ACC112 (cell line): ENCODE results near the gene CDH5.
"Not testable (repeated sequence)": the region's sequence is repeated elsewhere in the genome, so short reads cannot be mapped to it uniquely, and the experiment has no call there.

ENCODE experiments used
- H2AFZ ChIP-seq: fragments of 200-600 bp; sonication (generic); one replicate; pipeline ENCODE4 v1.6.0; 2017; ENCODE audit warnings: antibody characterized with exemption, low read length; ENCODE audit not compliant: unreplicated experiment
- H3K27ac ChIP-seq: fragments of 200-600 bp; sonication (generic); 2 replicates; pipeline ENCODE4 v1.5.1; 2014; ENCODE audit warnings: low read depth, mild to moderate bottlenecking, antibody characterized with exemption, low read length, moderate library complexity
- H3K27me3 ChIP-seq: fragments of 200-600 bp; sonication (generic); 2 replicates; pipeline ENCODE4 v1.6.1; 2014; ENCODE audit warnings: mild to moderate bottlenecking, antibody characterized with exemption, low read length, moderate library complexity, mixed read lengths; ENCODE audit not compliant: insufficient read depth
- H3K36me3 ChIP-seq: fragments of 200-600 bp; sonication (generic); 2 replicates; pipeline ENCODE4 v1.6.1; 2016; ENCODE audit warnings: mild to moderate bottlenecking, antibody characterized with exemption, low read length, moderate library complexity, mixed read lengths; ENCODE audit not compliant: insufficient read depth
- H3K4me1 ChIP-seq: fragments of 200-600 bp; sonication (generic); one replicate; pipeline ENCODE4 v1.6.1; 2016; ENCODE audit warnings: low read length, mixed read lengths; ENCODE audit not compliant: insufficient read depth, unreplicated experiment, control insufficient read depth
- H3K4me3 ChIP-seq: fragments of 200-600 bp; sonication (generic); 2 replicates; pipeline ENCODE4 v1.5.1; 2014; ENCODE audit warnings: mild to moderate bottlenecking, low read depth, low read length
- H3K79me2 ChIP-seq: fragments of 200-600 bp; sonication (generic); one replicate; pipeline ENCODE4 v1.6.0; 2016; ENCODE audit warnings: low read length; ENCODE audit not compliant: control insufficient read depth, unreplicated experiment, insufficient read depth

The CDH5 gene

DNA sequence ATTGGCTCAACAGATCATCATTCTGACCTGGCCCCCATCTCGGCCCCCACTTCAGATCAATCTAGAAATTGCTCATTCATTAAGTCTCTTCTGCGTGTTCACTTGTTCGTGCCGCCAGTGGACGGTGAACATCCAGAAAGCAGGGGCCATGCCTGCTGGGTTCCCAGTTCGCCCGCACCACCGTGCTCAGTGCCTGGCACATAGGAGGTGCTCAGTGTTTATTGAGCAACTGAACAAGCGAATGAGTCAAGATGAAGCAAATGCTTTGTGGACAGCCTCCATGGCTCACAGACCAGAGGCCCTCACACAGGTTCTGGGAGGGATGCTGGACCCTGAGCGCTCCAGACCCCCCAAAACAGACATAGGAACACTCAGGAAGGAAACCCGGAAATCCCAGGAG is 74.5 kb downstream of the CDH5 start:
- Histone ChIP-seq H3K4me1 (peaks cover 8% of the 10 kb centered on the region), H3K4me3 (no peak overlapping the region), H3K27ac (no peak overlapping the region), H3K27me3 (peaks cover 19% of the 10 kb centered on the region), H3K79me2 (no peaks in the 10 kb centered on the region), H3K36me3 (no peaks in the 10 kb centered on the region), H2AFZ (no peak overlapping the region)

DNA sequence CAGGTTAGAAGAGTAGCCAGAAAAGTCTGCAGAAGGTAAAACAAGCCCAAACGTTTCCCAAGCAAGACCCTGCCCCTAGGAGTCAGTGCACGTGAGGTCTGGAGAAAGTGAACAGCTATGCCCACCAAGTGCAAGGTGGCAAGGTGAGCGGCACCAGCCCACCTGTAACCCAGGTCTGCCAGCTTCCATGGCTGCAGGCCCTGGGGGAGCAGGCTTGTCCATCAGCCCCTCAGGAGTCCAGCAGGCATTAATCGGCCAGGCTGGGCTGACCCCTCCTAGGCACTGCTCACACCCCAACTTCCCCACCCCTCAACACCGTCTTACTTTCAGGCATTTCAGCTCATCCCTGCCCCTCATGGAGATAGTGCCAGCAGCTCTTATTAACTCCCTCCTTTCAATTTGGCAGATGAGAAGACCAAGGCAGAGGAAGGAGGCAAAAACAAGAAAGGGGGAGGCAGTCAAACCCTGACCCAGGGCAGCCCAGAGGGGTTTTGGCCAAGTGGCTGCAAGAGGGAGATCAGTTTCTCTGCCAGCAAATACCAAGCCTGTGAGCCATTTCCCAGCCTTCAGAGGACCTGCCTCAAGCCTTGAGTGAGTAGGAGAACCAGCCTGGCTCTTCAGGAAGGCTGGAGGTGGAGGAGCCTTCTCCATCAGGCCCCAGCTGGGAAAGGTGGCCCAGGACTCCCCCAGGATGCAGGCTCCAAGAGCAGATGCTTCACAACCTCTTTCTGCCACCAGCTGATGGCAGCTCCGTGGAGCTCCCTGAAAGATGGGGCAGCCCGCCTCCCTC is 75.3 kb downstream of the CDH5 start:
- Histone ChIP-seq H3K36me3 (no peaks in the 10 kb centered on the region), H2AFZ (no peak overlapping the region), H3K4me3 (no peak overlapping the region), H3K27ac (no peak overlapping the region), H3K27me3 (peaks cover 19% of the 10 kb centered on the region), H3K4me1 (peaks cover 8% of the 10 kb centered on the region), H3K79me2 (no peaks in the 10 kb centered on the region)

GRCh38 chr16:66442502-66443268 is 76.2 kb downstream of the CDH5 start:
- Histone ChIP-seq H3K27ac (no peak overlapping the region), H2AFZ (no peak overlapping the region), H3K79me2 (no peaks in the 10 kb centered on the region), H3K27me3 (peaks cover 22% of the 10 kb centered on the region), H3K36me3 (no peaks in the 10 kb centered on the region), H3K4me3 (no peak overlapping the region), H3K4me1 (peaks cover 8% of the 10 kb centered on the region)

GRCh38 chr16:66443269-66443652 is 76.8 kb downstream of the CDH5 start:
- Histone ChIP-seq H3K79me2 (no peaks in the 10 kb centered on the region), H3K4me1 (peaks cover 8% of the 10 kb centered on the region), H3K27me3 (peaks cover 27% of the 10 kb centered on the region), H3K27ac (no peak overlapping the region), H3K36me3 (no peaks in the 10 kb centered on the region), H2AFZ (no peak overlapping the region), H3K4me3 (no peak overlapping the region)

- peaks cover 8% of the 10 kb centered on the region for H3K4me1 ChIP-seq
- no peak overlapping the region for H2AFZ ChIP-seq
- H3K4me3 ChIP-seq, result no peak overlapping the region
- H3K27me3 ChIP-seq, result peaks cover 27% of the 10 kb centered on the region
- H3K27ac ChIP-seq, result no peak overlapping the region
- H3K36me3 ChIP-seq, result no peaks in the 10 kb centered on the region
- no peaks in the 10 kb centered on the region for H3K79me2 ChIP-seq
Observed at GRCh38 chr16:66444049-66444481, 77.6 kb downstream of the CDH5 start.

- Histone ChIP-seq H3K4me3 (no peak overlapping the region), H3K27ac (no peak overlapping the region), H3K79me2 (no peaks in the 10 kb centered on the region), H2AFZ (no peak overlapping the region), H3K27me3 (peaks cover 15% of the 10 kb centered on the region), H3K36me3 (no peaks in the 10 kb centered on the region), H3K4me1 (peaks cover 6% of the 10 kb centered on the region)
Observed at GRCh38 chr16:66446737-66447136, 80.2 kb downstream of the CDH5 start.

DNA sequence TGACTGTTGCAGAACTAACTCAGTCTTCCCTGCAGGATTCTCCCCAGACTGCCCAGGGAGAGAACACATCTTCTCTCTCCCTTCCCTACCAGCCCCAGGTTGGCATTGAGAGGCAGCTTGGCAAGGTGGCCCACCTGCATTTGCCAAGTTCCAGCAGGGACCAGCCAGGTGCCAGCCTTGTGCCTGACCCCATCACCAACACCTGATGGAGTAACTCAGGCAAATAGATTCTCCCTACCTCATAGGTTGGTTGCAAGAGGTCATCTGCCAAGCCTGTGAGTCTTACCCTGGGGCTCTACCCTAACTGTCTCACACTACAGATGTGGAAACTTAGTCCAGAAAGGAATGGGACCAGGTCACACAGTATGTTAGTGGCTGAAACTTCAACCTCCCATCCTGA is 81.0 kb downstream of the CDH5 start:
- no peaks in the 10 kb centered on the region for H3K36me3 ChIP-seq
- no peaks in the 10 kb centered on the region for H3K79me2 ChIP-seq
- H3K4me1 ChIP-seq, result no peaks in the 10 kb centered on the region
- H3K27me3 ChIP-seq, result peaks cover 15% of the 10 kb centered on the region
- H3K27ac ChIP-seq, result no peak overlapping the region
- no peak overlapping the region for H2AFZ ChIP-seq
- no peak overlapping the region for H3K4me3 ChIP-seq

- Histone ChIP-seq H3K79me2 (no peaks in the 10 kb centered on the region), H3K27ac (no peak overlapping the region), H3K4me3 (no peak overlapping the region), H3K27me3 (peaks cover 9% of the 10 kb centered on the region), H2AFZ (no peak overlapping the region), H3K36me3 (no peaks in the 10 kb centered on the region), H3K4me1 (no peaks in the 10 kb centered on the region)
Observed at GRCh38 chr16:66451548-66451947, 85.1 kb downstream of the CDH5 start.

DNA sequence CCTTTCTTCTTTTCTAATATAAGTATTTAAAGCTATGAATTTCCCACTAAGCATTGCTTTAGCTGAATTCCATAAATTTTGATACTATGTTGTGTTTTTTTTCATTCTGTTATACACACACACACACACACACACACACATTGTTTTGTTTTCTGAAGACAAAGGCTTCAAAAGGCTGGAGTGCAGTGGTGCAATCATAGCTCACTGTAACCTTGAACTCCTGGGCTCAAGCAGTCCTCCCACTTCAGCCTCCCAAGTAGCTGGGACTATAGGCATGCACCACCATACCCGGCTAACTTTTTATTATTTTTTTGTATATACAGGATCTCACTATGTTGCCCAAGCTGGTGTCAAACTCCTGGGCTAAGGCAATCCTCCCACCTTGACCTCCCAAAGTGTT is 86.7 kb downstream of the CDH5 start:
- H3K4me3 ChIP-seq, H3K4me1 ChIP-seq, H3K36me3 ChIP-seq, H3K27me3 ChIP-seq, H3K79me2 ChIP-seq, H2AFZ ChIP-seq, H3K27ac ChIP-seq: not testable (repeated sequence)
